Measurements from ENCODE around the gene STK32B.
"Not testable (repeated sequence)": the region's sequence is repeated elsewhere in the genome, so short reads cannot be mapped to it uniquely, and the experiment has no call there.

STK32B gene

DNA sequence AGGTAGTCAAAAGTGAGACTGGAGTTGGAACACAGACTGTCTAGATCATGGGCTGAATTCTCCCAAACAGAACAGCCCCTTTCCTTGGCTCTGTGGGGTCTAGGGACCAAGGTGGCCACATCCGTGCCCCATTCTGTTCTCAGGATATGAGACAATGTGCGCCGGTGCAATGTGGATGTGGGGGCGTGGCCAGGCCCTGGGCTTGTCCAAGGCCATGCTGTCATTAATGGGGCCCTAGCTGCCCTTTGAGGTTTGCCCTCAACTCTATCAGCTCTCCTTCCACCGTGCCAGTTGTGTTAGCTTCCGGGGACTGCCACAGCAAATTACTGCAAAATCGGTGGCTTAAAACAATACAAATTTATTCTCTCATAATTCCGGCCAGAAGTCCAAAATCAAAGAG is 344.5 kb downstream of the STK32B start:
- ATAC-seq, result no peak
- no peak for DNase-seq

DNA sequence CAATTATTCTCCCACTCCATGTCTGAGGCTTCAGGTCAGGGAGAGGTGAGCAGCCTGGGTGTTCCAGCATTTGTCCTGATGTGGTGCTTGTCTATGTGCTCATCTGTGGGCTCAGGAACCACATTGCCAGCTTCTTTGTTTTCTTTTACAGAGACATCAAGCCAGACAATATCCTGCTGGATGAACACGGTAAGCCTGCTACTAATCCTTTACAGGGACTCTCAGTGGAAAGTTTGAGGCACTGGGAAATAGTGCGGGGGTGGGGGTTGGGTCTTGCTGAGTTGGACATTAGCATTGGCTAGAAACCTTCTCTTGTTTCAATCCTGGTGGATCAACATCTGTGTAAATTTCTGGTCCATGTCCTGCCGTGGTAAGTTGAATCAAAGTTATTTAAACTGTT is 346.8 kb downstream of the STK32B start:
- DNase-seq, result no peak
- ATAC-seq, result no peak

- no peak for DNase-seq
- no peak for ATAC-seq
Measured at GRCh38 chr4:5399124-5399523, 347.8 kb downstream of the STK32B start.

- no peak for ATAC-seq
- no peak for DNase-seq
Measured at GRCh38 chr4:5399790-5400421, 348.6 kb downstream of the STK32B start.

GRCh38 chr4:5403746-5404497 is 352.6 kb downstream of the STK32B start:
- ATAC-seq (no peak), DNase-seq (no peak)

GRCh38 chr4:5409237-5409636 is 358.0 kb downstream of the STK32B start:
- ATAC-seq (no peak), DNase-seq (no peak)

DNA sequence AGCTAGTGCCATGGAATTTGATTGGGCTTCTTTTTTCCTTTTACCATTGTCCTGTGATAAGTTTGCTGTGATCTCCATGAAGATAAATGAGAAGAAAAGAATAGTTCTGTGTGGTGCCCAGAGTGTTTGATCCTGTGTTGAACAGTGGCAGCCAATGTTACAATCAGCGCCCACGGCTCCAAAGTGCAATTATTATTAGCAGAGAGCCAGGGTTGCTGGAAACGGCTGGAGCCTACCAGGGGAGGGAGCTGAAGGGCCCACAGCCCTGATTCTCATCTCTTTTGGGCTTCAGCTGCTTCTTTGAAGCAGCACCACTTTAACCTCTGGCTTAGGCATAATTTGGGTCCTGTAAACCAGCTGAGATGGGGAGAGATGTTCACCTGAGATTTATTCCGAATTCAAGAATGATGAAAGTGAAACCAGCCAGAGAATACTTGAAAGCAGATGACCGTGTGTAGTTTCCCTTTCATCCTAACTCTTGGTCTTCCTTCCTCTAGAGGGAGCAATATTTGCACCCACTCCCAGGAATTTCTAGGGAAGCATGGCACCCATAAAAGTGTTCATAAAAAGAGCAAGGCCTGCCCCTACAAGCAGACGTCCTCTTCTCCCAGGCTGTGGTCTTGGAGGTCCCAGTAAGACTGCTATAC is 358.8 kb downstream of the STK32B start:
- ATAC-seq, result no peak
- DNase-seq, result no peak

DNA sequence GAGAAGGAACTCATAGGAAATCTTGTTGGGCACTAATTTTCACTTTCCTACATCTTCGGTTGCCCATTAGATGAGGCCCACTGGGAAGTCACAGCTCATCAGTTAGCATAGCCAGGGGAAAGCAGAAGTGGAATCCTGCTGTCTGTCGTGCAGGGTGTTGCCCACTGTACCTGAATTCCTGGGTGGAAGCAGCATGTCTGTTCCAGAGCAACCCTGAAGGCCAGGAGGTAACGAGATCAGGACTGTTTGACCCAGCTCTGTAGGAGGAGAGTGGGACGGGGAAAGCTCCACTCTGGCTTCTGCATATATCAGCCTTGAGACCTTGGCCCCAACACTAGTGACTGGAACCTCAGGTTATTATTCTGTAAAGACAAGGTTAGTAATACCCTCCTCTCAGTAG is 361.0 kb downstream of the STK32B start:
- DNase-seq, result no peak
- ATAC-seq, result no peak

GRCh38 chr4:5412751-5413150 is 361.5 kb downstream of the STK32B start:
- no peak for DNase-seq
- ATAC-seq, result no peak

- DNase-seq (no peak), ATAC-seq (no peak)
Measured at GRCh38 chr4:5416637-5417036, 365.4 kb downstream of the STK32B start.

- ATAC-seq, result no peak
- DNase-seq, result no peak
Measured at GRCh38 chr4:5420266-5420665, 369.0 kb downstream of the STK32B start.

GRCh38 chr4:5421416-5421815 is 370.1 kb downstream of the STK32B start:
- DNase-seq, result no peak
- no peak for ATAC-seq

DNA sequence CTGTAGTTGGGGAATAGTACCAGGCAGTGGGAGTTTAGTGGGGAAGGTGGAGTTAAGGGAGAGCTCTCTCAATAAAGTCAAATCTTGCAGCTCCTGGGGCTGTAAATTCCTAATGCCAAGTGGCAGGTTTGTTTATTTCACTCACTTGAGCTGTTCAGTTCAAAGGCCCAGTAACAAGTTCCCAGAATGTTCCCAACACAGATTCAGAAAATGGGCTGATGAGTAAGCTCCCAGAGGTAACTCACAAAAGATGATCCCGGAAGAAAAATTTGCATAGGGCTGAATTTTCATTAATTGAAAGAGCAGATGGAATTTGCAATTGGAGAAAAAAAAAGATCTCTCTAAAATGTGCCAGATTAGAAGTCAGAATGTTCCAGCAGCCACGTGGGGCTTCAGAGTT is 370.9 kb downstream of the STK32B start:
- no peak for ATAC-seq
- DNase-seq, result no peak

- DNase-seq (no peak), ATAC-seq (no peak)
Measured at GRCh38 chr4:5423670-5424069, 372.4 kb downstream of the STK32B start.

GRCh38 chr4:5424211-5424610 is 372.9 kb downstream of the STK32B start:
- no peak for DNase-seq

DNA sequence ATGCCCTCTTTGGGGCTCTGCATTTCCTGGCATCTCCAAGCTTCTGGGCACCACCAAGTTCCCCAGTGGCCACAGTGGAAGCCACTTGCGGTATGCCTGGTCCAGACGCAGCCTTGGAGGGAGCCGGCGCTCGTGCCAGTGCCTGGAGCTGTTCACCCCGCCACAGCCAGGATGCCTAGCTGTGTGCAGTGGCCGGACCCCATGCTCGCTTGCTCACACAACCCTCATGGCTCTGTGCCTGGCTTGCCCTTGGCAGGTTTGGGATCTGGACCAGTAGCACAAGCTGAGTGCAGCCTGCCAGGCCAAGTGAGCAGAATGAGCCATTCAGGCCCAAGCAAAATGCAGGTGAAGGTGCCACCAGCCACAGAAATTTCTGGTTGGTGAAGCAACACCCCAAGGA is 373.6 kb downstream of the STK32B start:
- ATAC-seq (no peak), DNase-seq (no peak)

More at GRCh38 chr4:5424211-5424610, 372.9 kb downstream of the STK32B start:
- ATAC-seq, result no peak

DNA sequence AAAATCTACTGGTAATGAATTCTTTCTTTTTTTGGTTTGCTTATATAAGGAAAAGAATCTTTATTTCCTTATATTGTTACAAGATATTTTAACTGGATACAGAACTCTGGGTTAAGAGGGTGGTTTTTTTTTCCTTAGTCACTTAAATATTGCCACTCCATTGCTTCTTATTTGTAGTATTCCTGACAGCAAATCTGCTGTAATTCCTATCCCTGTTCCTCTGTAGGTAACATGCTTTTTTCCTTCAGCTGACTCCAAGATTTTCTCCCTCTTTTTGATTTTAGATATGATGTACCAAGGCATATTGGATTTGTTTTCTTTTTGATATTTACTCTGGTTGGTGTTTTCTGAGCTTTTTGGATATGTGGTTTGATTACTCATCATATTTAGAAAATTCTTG is 378.5 kb downstream of the STK32B start:
- DNase-seq (no peak), ATAC-seq (no peak)

GRCh38 chr4:5433196-5433595 is 381.9 kb downstream of the STK32B start:
- ATAC-seq (no peak), DNase-seq (no peak)

- DNase-seq (no peak), ATAC-seq (no peak)
Measured at GRCh38 chr4:5435201-5435600, 383.9 kb downstream of the STK32B start.

GRCh38 chr4:5435823-5436222 is 384.5 kb downstream of the STK32B start:
- ATAC-seq (no peak), DNase-seq (no peak)

GRCh38 chr4:5443976-5444802 is 392.9 kb downstream of the STK32B start:
- not testable (repeated sequence) for DNase-seq, ATAC-seq

GRCh38 chr4:5444918-5445517 is 393.7 kb downstream of the STK32B start:
- DNase-seq (no peak), ATAC-seq (no peak)
